ENCODE measurements around the gene SNRNP27.

- TF ChIP-seq, protein P1, sequence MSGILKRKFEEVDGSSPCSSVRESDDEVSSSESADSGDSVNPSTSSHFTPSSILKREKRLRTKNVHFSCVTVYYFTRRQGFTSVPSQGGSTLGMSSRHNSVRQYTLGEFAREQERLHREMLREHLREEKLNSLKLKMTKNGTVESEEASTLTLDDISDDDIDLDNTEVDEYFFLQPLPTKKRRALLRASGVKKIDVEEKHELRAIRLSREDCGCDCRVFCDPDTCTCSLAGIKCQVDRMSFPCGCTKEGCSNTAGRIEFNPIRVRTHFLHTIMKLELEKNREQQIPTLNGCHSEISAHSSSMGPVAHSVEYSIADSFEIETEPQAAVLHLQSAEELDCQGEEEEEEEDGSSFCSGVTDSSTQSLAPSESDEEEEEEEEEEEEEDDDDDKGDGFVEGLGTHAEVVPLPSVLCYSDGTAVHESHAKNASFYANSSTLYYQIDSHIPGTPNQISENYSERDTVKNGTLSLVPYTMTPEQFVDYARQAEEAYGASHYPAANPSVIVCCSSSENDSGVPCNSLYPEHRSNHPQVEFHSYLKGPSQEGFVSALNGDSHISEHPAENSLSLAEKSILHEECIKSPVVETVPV (CRISPR knock-in tag; IDR thresholded peaks at IDR 0.05): no peak
- no peak for TF ChIP-seq ARNTL (CRISPR knock-in tag; IDR thresholded peaks at IDR 0.05; ENCODE audit: borderline replicate concordance, low read depth)
- TF ChIP-seq, protein P2, sequence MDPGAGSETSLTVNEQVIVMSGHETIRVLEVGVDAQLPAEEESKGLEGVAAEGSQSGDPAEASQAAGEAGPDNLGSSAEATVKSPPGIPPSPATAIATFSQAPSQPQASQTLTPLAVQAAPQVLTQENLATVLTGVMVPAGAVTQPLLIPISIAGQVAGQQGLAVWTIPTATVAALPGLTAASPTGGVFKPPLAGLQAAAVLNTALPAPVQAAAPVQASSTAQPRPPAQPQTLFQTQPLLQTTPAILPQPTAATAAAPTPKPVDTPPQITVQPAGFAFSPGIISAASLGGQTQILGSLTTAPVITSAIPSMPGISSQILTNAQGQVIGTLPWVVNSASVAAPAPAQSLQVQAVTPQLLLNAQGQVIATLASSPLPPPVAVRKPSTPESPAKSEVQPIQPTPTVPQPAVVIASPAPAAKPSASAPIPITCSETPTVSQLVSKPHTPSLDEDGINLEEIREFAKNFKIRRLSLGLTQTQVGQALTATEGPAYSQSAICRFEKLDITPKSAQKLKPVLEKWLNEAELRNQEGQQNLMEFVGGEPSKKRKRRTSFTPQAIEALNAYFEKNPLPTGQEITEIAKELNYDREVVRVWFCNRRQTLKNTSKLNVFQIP (CRISPR knock-in tag; IDR thresholded peaks at IDR 0.05; ENCODE audit: borderline replicate concordance, low read depth): no peak
- TF ChIP-seq, protein P3, sequence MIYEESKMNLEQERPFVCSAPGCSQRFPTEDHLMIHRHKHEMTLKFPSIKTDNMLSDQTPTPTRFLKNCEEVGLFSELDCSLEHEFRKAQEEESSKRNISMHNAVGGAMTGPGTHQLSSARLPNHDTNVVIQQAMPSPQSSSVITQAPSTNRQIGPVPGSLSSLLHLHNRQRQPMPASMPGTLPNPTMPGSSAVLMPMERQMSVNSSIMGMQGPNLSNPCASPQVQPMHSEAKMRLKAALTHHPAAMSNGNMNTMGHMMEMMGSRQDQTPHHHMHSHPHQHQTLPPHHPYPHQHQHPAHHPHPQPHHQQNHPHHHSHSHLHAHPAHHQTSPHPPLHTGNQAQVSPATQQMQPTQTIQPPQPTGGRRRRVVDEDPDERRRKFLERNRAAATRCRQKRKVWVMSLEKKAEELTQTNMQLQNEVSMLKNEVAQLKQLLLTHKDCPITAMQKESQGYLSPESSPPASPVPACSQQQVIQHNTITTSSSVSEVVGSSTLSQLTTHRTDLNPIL (CRISPR knock-in tag; IDR thresholded peaks at IDR 0.05; ENCODE audit: low read depth): no peak
- TF ChIP-seq, protein P4, sequence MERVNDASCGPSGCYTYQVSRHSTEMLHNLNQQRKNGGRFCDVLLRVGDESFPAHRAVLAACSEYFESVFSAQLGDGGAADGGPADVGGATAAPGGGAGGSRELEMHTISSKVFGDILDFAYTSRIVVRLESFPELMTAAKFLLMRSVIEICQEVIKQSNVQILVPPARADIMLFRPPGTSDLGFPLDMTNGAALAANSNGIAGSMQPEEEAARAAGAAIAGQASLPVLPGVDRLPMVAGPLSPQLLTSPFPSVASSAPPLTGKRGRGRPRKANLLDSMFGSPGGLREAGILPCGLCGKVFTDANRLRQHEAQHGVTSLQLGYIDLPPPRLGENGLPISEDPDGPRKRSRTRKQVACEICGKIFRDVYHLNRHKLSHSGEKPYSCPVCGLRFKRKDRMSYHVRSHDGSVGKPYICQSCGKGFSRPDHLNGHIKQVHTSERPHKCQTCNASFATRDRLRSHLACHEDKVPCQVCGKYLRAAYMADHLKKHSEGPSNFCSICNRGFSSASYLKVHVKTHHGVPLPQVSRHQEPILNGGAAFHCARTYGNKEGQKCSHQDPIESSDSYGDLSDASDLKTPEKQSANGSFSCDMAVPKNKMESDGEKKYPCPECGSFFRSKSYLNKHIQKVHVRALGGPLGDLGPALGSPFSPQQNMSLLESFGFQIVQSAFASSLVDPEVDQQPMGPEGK (CRISPR knock-in tag; IDR thresholded peaks at IDR 0.05; ENCODE audit: borderline replicate concordance): no peak
- no peak for TF ChIP-seq GLIS3 (CRISPR knock-in tag; IDR thresholded peaks at IDR 0.05)
- TF ChIP-seq ZNF70 (CRISPR knock-in tag; IDR thresholded peaks at IDR 0.05): no peak
- no peak for TF ChIP-seq ZFP3 (CRISPR knock-in tag; IDR thresholded peaks at IDR 0.05)
- TF ChIP-seq PPARA (CRISPR knock-in tag; IDR thresholded peaks at IDR 0.05; ENCODE audit: borderline replicate concordance): no peak
These were observed 4.5 kb upstream of the SNRNP27 start for GRCh38 chr2:69889302-69889701.
